Measurements from ENCODE around the gene TMEM242. TPM values are rescaled to one million over a fixed set of nuclear protein-coding genes. Genes with fewer than 3 reads are reported as not detected.

The TMEM242 gene
- total and polyA plus RNA-seq, 2 of the 8 experiments (the other 6 are each of a cell fraction or from before 2014, with no cell fraction given) = 2.4 to 9.0 TPM

- no peak overlapping the region for H3K9ac ChIP-seq (replicated peaks in 1 of 4; ENCODE audit: extremely low read depth in 1 of 4, low read depth in 3 of 4, low read length in 3 of 4)
- H2BK15ac ChIP-seq (ENCODE audit: low read length) = no peak overlapping the region
- no peak overlapping the region for H2AK5ac ChIP-seq (ENCODE audit: low read depth, low read length)
- H3K23ac ChIP-seq (ENCODE audit: insufficient read length) = no peak overlapping the region
- 73% methylated on average over 4 of the region's 4 CpGs; no CpG with 5 or more reads in 1 of the 2 experiments for whole genome bisulfite sequencing, 2 experiments (ENCODE audit: extremely low coverage in 1 of 2, insufficient coverage in 1 of 2, insufficient read length in 1 of 2, insufficient replicate concordance in 2 of 2, low coverage in 1 of 2, low lambda C conversion rate in 2 of 2, missing lambda C conversion rate in 1 of 2)
- H3K79me2 ChIP-seq (ENCODE audit: control insufficient read depth in 1 of 2, insufficient read depth in 2 of 2, low read length in 2 of 2) = peaks cover 0 to 2% of the 10 kb centered on the region in 2 experiments; a peak in 1 of 4 replicates
- no peaks in the 10 kb centered on the region for H3K27me3 ChIP-seq (replicated peaks in 1 of 4; ENCODE audit: control insufficient read depth in 3 of 4, extremely low read depth in 1 of 4, insufficient read depth in 3 of 4, low read length in 3 of 4)
- ChIA-PET POLR2A (ENCODE audit: partially characterized antibody) (no interaction called here), CTCF (ENCODE audit: partially characterized antibody) (interaction anchor here (1.1 to 2.2 kb wide), 2 partner anchors 10 to 725 kb away, joined by 3 to 10 read pairs; no protein-coding TSS in a partner anchor)
- H2AFZ ChIP-seq (ENCODE audit: low read length) = no peak overlapping the region
- no peak overlapping the region for H3K4me2 ChIP-seq (ENCODE audit: insufficient read depth in 1 of 2, low read depth in 2 of 2, low read length in 2 of 2)
- no peak overlapping the region for H4K5ac ChIP-seq (ENCODE audit: insufficient read length, low read depth, low read length)
- no peak overlapping the region for H4K8ac ChIP-seq (ENCODE audit: extremely low read depth, insufficient read depth, low read length)
- no peaks in the 10 kb centered on the region; a peak in 1 of 8 replicates for H3K36me3 ChIP-seq (ENCODE audit: control insufficient read depth in 2 of 4, insufficient read depth in 4 of 4, low read length in 3 of 4)
- H3K18ac ChIP-seq (ENCODE audit: extremely low read depth, low read length) = no peak overlapping the region
- H2BK120ac ChIP-seq (replicated peaks; ENCODE audit: low read depth, low read length) = no peak overlapping the region
- no peaks in the 10 kb centered on the region for H4K20me1 ChIP-seq (replicated peaks in 1 of 2; ENCODE audit: control insufficient read depth in 1 of 2, insufficient read depth in 2 of 2, low read length in 2 of 2)
- peaks cover 0 to 6% (median 1%) of the 10 kb centered on the region in 4 experiments; a peak in 2 of 7 replicates for H3K4me1 ChIP-seq (replicated peaks in 1 of 4; ENCODE audit: control insufficient read depth in 3 of 4, insufficient read depth in 4 of 4, low read length in 3 of 4)
- H2BK20ac ChIP-seq (ENCODE audit: low read length) = no peak overlapping the region
- no peaks in the 10 kb centered on the region for H3K23me2 ChIP-seq (ENCODE audit: low read depth, low read length)
- H2BK5ac ChIP-seq (ENCODE audit: low read depth, low read length) = no peak overlapping the region
- H3K56ac ChIP-seq (replicated peaks; ENCODE audit: insufficient read length, low read depth, low read length) = no peak overlapping the region
- no peaks in the 10 kb centered on the region for H3K9me3 ChIP-seq (ENCODE audit: insufficient read depth in 2 of 2, low read depth in 1 of 2, low read length in 1 of 2)
- no peaks in the 10 kb centered on the region for H3K79me1 ChIP-seq (ENCODE audit: low read depth, low read length)
- no peak overlapping the region for H3K27ac ChIP-seq (ENCODE audit: low read depth, low read length)
- H4K91ac ChIP-seq (replicated peaks; ENCODE audit: insufficient read length, low read length) = no peak overlapping the region
- H2BK12ac ChIP-seq (ENCODE audit: low read depth, low read length) = no peak overlapping the region
- FAIRE-seq (no peak), DNase-seq (ENCODE audit: low read depth in 1 of 2, low spot score in 2 of 2) (no peak)
- no peak overlapping the region for H3K4me3 ChIP-seq (ENCODE audit: extremely low read depth in 1 of 4, insufficient read depth in 2 of 4, low read depth in 3 of 4, low read length in 4 of 4)
- no peak overlapping the region for H3K14ac ChIP-seq (ENCODE audit: insufficient read length)
- H3K4ac ChIP-seq (replicated peaks; ENCODE audit: insufficient read length, low read depth, low read length) = no peak overlapping the region
- TF ChIP-seq CREB1 (IDR thresholded peaks at IDR 0.05) (no peak), HDAC2 (IDR thresholded peaks at IDR 0.05; ENCODE audit: borderline replicate concordance in 1 of 2, low read depth in 2 of 2, low read length in 2 of 2) (no peak), SP1 (IDR thresholded peaks at IDR 0.05; ENCODE audit: low read depth, low read length) (no peak), SP4 (IDR thresholded peaks at IDR 0.05; ENCODE audit: low read length) (no peak), KDM4A (IDR thresholded peaks at IDR 0.05; ENCODE audit: low read depth, low read length, severe bottlenecking) (no peak), MAX (IDR thresholded peaks at IDR 0.05) (no peak), FOSL1 (IDR thresholded peaks at IDR 0.05; ENCODE audit: insufficient read depth, low read depth, low read length) (no peak), KDM5A (IDR thresholded peaks at IDR 0.05; ENCODE audit: low read length) (no peak), E2F6 (IDR thresholded peaks at IDR 0.05) (no peak), BCL11A (IDR thresholded peaks at IDR 0.05; ENCODE audit: low read depth in 2 of 2, low read length in 2 of 2) (no peak), BACH1 (IDR thresholded peaks at IDR 0.05; ENCODE audit: low read length) (no peak), SUZ12 (IDR thresholded peaks at IDR 0.05; ENCODE audit: low read length) (no peak), TCF12 (IDR thresholded peaks at IDR 0.05; ENCODE audit: low read depth, low read length) (no peak)
Observed at GRCh38 chr6:157291356-157291755, 32.0 kb downstream of the TMEM242 start.

Measured in H1 (cell line).